Activated T-cell treated with anti-CD3 and anti-CD28 coated beads for 24 hours (primary cell): ENCODE data around the gene FMNL2.
"Not testable (repeated sequence)": the region's sequence is repeated elsewhere in the genome, so short reads cannot be mapped to it uniquely, and the experiment has no call there.

Experiments
- DNase-seq: peaks from one replicate; pipeline ENCODE4 v3.0.0-alpha.2; 2020; ENCODE audit warnings: low read depth

FMNL2 gene

DNA sequence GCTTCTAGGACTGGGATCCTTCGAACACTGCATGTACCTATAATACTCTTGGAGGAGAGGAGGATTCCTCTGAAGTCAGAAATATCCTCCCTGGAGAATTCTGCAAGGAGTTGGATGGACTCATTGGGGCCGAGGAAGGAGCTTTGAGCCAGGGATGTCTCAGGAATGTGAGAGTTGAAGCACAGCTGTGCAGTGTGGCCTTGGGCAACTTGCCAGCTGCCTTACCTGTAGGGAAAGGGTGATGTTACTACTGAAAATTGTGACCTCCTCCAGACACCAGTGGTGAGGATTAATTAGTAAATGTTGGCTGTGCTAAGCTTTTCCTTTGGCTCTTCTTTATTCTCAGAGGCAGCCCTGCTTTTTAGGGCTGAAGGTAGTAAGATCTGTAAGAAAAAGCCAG is 41.4 kb downstream of the FMNL2 start:
- no peak for DNase-seq

DNA sequence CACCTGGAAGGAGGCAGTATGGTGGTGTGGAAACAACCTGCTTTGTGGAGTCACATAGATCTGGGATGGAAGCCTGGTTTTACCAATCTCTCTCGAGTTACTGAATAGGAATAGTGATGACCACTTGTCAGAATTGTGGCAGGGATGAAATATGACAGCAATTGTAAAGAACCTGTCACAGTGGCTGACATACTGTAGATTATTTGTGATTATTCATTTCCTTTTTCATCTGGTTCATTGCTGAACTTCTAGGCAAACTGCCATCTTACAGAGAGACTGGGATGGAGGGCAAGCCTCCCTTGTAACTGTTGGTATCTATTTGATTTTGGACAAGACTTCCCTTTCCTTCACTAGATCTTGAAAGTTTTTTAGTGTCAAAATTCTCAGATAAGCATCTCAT is 42.0 kb downstream of the FMNL2 start:
- no peak for DNase-seq

DNA sequence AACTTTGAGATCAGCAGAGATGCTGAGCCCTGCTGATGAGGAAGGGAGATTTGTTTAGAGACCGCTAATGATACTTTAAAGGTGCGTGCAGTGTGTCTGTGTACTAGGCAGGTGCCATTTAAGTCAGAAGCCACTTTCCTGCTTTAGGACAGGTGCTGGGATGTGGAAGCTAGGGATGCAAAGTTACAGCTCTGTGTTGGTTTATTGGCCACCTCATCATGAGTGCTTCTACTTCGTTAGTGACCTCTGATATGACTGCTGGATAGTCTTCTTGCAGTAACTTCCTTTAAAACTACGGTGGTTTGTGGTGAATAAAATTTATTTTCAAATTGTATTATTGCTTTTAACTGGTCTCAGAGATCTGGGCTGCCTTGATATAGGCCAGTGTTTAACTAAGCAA is 44.1 kb downstream of the FMNL2 start:
- DNase-seq: no peak

DNA sequence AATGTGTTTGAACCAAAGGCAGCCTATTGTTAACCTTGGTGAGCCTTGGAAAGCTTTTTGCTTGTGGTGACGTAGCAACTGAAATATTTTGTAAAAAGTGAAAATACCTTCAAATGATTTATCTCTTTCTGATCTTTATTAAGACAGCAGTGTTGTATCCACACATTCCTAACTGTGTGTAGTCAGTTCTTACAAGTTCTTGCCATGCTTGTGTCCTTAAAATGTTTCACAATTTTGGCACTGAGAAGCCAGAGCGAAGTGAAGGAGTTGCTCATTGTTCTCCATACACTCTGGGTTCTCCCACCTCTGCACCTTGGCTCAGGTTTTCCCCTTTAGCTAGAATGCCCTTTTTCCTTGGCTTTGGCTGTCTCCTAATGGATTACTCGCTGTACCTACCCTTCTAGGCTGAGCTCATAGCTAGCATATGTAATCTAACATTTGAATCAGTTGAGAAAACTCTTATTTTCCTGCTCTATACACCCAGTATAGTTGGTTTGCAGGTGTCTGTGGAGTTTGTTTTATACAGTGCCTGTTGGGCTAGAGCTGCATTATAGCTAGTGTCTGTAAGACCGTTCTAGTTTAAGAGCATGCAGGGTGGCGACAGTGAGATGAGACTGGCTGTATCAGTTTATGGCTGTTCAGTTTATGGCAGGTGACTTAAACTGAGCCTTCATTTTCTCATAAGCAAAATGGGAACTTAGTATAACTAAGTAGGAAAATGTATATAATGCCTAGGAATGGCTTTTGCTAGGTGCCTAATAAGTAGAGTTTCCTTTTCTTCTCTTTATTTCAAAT is 45.5 kb downstream of the FMNL2 start:
- DNase-seq: no peak

DNA sequence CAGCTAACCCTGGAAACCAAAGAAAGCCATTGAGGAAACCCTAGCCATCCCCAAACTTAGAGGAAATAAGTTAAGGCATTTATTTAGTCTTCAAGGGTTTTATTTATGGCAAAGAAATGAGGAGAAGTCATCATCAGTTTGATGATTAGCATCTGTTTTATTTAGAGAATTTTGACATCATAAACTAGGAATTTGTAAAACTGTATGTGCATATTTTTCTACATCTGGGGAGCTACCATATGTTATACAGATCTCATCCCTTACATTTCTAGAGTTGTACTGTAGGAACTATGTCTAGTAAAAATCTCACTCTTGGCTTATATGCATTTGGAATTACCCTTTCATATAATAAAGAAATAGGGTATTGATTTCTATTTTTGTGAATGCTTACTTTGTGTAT is 48.7 kb downstream of the FMNL2 start:
- no peak for DNase-seq

DNA sequence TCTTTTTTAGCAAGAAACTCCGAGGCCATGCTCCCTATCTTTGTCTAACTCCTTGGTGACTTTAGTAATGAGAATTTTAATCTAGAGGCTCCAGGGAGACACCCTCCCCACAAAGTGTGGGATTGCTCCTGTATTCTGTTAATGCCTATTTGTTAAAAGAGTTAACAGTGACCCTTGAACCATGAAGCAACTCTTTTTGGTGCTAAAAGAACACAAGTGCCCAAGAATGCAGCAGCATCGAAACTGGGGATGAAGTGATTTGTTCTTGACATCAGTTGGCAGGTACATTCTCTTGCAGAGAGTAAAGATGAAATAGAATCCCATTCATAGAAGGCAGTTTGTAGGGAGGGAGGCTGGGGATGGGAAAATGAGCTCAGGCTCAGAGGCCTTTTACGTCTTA is 50.0 kb downstream of the FMNL2 start:
- no peak for DNase-seq

DNA sequence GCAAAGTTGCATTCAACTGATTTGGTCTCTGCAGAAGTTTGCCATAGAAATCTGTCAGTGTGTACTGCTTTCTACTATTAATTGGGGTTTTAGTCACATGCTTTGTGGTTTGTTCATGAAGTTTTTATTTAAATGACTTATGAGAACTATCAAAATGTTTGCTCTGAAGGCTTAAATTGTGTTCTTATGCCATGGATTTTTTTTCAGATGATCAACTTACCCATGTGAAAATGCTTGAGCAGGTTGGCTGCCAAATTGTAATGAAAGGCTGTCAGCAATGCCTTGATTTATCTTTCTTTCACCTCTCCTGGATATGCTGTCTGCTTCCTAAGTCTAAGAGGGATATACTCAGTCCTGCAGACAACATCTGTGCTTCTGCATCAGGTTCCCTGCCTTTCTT is 50.7 kb downstream of the FMNL2 start:
- DNase-seq: no peak

DNA sequence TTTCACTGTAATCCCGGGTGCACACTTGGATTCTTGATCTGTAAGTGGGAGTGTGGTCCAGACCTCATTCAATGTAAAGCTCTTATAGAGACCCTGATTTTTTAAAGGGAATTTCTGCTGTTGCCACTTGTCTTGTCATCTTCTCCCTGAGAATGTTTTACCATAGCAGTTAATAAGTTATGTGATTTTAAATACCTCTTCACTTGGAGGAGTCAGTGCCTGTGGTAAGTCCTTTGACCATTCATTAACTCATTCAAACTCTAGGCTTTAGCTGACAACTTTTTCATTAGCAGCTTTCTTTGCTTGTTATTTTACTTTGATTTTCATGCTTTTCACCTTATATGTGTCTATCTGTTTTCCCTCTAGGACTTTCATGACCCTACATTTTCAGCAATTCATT is 51.3 kb downstream of the FMNL2 start:
- no peak for DNase-seq

DNA sequence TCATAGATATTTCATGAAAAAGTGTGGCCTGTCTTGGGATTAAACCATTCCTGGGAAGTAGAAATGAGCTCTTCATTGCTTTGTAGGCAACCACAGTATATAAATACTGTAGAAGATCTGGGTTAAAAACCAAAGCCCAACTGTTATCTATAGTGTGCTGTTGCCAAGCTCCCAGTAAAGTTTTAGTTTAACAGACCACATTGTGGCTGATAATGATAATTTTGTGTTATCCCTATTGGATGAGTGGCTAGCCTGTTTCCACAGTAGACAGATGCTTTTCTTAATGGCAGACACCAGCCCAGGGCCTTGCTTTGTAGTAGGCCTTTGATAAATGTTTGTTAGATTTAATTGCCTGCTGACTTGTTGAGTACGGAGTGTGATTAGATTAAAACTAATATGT is 52.1 kb downstream of the FMNL2 start:
- DNase-seq: no peak

DNA sequence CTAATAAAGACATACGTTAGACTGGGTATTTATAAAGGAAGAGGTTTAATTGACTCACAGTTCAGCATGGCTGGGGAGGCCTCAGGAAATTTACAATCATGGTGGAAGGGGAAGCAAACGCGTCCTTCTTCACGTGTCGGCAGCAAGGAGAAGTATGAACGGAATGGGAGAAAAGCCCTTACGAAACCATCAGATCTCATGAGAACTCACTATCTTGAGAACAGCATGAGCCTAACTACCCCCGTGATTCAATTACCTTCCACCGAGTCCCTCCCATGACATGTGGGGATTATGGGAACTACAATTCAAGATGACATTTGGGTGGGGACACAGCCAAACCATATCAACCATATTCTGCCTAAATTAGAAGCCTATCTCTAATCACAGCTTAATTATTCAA is 53.3 kb downstream of the FMNL2 start:
- not testable (repeated sequence) for DNase-seq

DNA sequence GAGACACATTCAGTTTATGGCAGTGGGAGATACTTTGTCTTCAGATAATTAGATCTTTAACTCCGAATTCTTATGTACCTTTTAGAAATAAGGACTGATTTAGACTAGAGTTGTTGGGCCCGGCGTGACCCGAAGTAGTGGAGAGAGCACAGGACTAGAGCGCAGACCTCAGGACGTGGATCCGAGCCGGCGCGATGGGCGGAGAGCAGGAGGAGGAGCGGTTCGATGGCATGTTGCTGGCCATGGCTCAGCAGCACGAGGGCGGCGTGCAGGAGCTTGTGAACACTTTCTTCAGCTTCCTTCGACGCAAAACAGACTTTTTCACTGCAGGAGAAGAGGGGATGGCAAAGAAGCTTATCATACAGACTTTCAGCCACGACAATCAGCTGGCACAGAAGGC is 54.5 kb downstream of the FMNL2 start:
- no peak for DNase-seq

DNA sequence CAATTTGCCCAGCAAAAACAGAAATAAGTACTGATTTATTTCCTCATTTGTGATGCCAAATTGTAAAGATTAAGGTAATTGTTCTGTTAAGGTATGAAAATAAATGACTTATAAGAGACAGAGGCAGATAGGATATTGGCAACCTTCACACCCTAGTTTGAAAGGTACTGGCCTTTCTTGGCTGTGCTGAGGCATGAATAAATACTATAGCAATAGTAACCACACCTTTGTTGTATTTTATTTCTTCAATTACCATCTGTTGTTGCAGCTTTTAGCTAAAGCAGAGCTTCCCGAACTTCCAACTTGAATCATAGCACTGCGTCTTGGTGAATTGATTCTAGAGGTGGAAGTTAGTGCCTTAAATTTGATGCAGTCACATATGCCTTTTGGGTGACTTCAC is 55.9 kb downstream of the FMNL2 start:
- no peak for DNase-seq

DNA sequence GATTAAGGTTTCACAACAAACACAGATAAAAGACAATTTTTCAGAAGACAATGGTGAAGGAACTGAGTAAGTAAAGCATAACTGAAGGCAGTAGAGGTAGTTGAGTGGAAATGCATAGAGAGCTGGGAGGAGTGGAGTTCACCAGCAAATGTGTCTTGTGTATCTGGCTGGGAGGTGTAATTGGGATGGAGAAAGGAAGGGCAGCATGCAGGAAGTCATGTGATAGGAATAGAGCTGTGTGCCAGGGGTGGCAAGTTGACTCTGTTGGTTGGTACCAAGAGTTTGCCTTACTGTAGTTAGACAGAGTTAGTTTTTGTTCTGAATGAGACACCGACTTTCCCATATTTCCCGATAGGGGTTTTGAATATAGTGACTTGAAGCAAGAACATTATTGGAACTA is 56.3 kb downstream of the FMNL2 start:
- DNase-seq: no peak

DNA sequence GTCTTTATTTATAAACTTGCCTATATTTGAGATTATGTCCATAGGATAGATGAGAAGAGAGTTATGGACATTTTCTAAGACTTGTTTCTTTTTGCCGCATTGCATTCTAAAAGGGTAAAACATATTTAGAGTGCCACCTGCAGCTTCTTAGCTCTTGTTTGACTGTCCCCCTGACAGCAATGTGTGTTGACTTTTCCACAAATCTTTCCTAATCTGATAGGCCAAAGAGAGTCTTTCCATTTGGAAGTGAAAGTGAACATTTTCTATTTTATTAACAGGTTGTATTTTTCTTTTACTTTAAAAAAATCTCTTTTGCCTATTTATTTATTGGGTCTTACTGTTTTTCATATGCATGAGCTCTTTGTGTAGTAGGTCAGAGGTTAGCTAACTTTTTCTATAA is 58.4 kb downstream of the FMNL2 start:
- no peak for DNase-seq

DNA sequence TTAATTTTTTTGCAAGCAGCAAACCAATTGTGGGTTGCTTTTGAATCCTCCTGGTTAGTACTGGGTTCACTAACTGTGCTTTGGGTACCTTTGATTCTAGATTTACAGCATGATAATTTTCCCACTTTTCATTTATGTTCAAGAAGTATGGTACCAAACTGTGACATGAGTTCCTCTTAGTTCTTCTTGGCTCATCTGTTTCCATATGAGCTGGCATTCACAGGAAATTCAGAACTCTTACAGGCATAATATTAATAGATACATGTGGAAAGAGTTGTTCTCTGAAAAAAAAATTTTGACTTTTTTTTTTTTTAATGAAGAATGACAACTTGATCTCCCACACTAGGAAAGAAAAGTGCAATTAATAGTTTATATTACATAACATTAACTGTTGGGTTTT is 59.4 kb downstream of the FMNL2 start:
- DNase-seq: no peak

DNA sequence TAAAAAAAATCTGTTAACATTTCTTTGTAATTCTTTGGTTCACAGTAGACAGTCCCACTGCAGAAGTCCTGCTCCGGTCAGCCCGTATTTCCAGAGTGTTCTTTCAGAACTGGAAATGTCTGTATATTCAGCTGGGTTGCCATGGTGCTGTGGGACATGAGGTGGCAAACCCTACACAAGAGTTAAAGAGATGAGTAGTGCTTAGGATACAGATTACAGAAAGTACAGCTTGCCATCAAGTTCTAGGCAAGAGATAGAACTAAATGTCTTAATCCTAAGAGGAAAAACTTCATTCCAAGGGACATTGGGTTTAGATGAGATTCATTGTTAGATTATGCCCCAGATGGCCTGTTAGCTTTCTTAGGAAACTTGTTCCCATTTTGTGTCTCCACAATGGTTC is 60.1 kb downstream of the FMNL2 start:
- DNase-seq: no peak

DNA sequence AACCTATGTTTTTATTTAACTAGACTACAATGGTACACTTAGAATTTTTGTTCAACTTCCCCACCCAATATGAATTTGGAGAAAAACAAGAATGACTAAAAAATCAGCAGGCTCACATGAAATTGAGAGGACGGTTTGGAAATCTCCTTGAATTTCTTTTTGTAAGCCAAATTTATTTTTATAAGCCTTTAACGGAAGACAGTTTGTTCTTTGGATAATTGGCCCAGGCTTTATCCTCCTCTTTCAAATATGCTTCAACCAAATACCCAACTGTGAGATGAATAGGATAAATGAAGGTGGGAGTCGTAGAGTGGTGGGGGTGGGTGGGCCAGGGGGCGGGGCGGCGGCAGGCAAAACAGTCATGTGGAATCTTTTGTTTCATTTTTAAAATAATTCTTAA is 60.6 kb downstream of the FMNL2 start:
- DNase-seq: no peak

DNA sequence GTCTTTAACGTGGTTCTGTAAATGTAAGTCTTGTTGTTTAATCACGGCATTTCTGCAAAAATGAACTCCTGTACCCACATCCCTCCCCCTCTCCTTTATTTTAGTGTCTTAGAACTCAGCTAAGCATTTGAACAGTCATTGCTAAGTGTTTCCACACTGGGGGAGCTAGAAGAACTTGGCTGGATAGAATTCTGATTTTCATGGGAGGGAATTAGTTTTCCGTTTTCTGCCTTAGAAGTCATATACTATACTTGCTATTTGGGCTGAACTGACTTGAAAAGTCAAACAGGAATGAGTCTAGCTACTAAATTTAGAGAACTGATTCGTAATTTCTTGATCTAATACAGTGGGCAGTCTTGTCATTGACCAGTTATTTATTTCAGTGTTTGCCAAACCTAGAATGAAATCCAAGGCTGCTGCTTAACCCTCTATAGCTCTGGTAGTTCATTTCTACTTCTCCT is 61.1 kb downstream of the FMNL2 start:
- no peak for DNase-seq

DNA sequence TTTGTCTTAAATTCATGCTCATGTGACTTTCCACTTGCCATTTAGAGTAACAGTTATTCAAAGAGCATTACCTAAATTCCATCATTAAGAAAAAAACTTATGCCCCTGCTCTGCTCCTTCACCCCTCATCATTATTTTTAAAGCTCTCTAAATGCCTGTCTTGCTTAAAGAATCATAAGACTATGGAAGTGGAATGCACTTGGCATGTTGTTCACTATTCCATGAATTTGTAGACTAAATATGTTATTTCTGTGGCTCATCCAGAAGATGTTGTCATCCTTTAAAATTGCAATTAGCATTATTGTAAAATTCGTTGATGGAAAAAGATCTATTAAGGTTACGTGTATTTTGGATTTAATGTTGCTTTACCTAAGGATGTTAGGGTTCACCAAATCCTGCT is 61.8 kb downstream of the FMNL2 start:
- no peak for DNase-seq

DNA sequence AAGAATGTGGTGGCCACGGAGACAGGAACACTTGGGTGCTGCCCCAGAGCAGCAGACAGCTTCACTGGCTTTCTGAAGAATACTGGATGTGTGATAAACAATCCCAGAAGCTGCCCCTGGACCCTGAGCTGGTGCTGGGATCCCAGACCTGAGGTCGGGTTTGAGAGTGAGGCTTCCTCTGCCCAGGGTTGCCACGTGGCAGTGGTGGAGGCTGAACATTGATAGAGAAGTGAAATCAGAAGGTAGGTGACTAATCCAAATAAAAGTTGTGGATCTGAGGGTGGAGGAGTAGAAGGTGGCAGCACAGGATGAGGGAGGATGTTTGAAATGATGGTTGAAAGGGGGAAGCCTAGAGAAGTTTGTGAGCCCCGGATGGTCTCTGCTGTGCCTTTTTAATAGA is 64.0 kb downstream of the FMNL2 start:
- no peak for DNase-seq

DNA sequence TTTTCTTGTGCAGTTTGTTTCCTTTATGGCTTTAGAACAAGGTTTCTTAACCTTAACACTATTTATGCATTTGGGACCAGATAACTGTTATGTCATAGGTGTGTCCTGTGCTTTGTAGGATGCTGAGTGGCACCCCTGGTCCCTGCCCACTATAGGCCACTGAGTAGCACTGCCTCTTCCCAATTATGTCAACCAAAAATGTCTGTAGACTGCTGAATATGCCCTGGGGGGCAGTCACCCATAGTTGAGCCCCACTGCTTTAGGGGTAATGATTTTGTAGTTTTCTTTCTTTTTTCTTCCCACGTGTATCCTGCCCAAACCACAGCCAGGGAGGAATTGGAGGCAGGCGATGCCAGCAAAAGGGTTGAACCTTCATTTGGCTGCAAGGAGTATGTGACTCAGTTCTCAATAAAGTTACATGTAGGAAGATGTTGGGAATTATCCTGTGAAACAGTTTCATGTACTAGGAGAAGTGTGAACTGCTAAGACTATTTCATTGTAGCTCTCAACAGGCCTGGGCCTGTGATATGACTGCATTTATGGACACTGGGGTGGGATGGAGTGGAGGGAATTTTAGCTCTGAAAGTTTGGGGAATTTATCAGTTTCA is 65.7 kb downstream of the FMNL2 start:
- DNase-seq: no peak

DNA sequence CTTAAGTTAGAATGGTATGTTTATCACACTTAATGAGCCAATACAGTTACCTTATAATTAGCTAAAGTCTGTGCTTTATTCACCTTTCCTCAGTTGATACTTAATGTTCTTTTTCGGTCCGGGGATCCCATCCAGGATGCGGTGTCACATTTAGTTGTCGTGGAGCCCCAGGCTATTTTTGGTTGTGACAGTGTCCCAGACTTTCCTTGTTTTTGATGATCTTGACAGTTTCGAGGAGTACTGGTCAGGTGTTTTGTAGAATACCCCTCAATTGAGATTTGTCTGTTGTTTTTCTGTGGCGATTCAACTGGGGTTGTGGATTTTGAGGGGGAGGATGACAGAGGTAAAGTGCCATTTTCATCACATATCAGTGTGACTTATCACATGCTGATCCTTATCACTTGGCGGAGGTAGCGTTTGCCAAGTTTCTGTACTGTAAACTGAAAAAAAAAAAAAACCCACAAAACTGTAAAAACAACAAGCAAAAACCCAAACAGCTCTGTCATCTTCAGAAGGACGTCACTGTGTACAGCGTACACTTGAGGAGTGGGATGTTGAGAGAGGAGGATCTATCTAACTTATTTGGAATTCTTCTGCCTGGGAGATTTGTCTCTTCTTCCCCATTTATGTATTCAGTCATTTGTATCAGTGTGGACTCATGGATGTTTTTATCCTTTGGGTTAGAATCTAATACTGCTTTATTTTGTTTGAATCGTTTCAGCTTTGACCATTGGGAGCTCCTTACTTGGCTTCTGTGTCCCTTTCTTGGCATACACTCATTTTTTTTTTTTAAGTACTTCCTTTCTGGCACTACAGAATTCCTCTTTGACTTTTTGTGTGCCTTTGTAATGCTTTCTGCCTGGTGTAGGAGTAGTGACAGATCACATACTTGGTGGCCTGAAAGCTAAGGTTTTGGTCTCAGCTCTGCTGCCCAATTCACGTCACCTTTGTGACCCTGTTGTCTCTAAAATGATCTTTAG is 68.1 kb downstream of the FMNL2 start:
- DNase-seq: no peak
